Activated B cell treated with CpG ODN at 0.5 μM for 24 hours (primary cell): ENCODE data around the gene ZSCAN5A. TPM values are rescaled to one million over a fixed set of nuclear protein-coding genes. Genes with fewer than 3 reads are reported as not detected.
"Not testable (repeated sequence)": the region's sequence is repeated elsewhere in the genome, so short reads cannot be mapped to it uniquely, and the experiment has no call there.

ENCODE experiments used
- ATAC-seq: fragments of 200-7000 bp; cut with Tn5 transposase; one replicate; pipeline ENCODE4 v1.10.0; 2021; ENCODE audit warnings: low read depth, mild to moderate bottlenecking, moderate library complexity
- CTCF ChIA-PET: fragments of 350-600 bp; sonication (Branson Sonifier 250); formaldehyde crosslinking; loops from one replicate; lab custom pipeline; 2021; ENCODE audit warnings: antibody characterized with exemption; lab: Charles Lee
- POLR2A ChIA-PET: fragments of 350-600 bp; sonication (Branson Sonifier 250); formaldehyde crosslinking; loops from one replicate; lab custom pipeline; 2021; ENCODE audit warnings: antibody characterized with exemption; lab: Charles Lee
- DNase-seq: peaks from one replicate; pipeline ENCODE4 v3.0.0; 2022
- H3K27ac Mint-ChIP-seq: one replicate; pipeline ENCODE4 v1.8.0; 2020; ENCODE audit warnings: mixed read lengths
- H3K27me3 Mint-ChIP-seq: one replicate; pipeline ENCODE4 v1.8.0; 2021; ENCODE audit warnings: mixed read lengths
- H3K36me3 Mint-ChIP-seq: one replicate; pipeline ENCODE4 v1.8.0; 2021; ENCODE audit warnings: low read depth, mixed read lengths
- H3K4me1 Mint-ChIP-seq: one replicate; pipeline ENCODE4 v1.8.0; 2021; ENCODE audit warnings: mixed read lengths
- H3K4me3 Mint-ChIP-seq: one replicate; pipeline ENCODE4 v1.8.0; 2020; ENCODE audit warnings: mild to moderate bottlenecking, mixed read lengths
- H3K9me3 Mint-ChIP-seq: one replicate; pipeline ENCODE4 v1.8.0; 2020; ENCODE audit warnings: mixed read lengths
- CTCF ChIP-seq: fragments of 200-600 bp; IDR thresholded peaks from one replicate; pipeline ENCODE4 v1.8.0; 2022; ENCODE audit warnings: antibody characterized with exemption, mild to moderate bottlenecking
- intact Hi-C: fragments of 100-400 bp; cut with micrococcal nuclease; formaldehyde crosslinking; loops from one replicate; pipeline ENCODE4 v1.15.1; 2024
- total RNA-seq: library from RNA; stranded (reverse); gene quantifications from 2 replicates; pipeline ENCODE4 v1.2.3, GENCODE V29; 2022

ZSCAN5A gene
- total RNA-seq, 1 donor from 2014 or later, result 17.8 TPM

GRCh38 chr19:56269348-56269747 is 45.3 kb downstream of the ZSCAN5A start:
- H3K9me3 Mint-ChIP-seq, result no peaks in the 10 kb centered on the region
- intact Hi-C loops, result no loop called here
- H3K36me3 Mint-ChIP-seq, result no peaks in the 10 kb centered on the region
- DNase-seq (no peak), ATAC-seq (no peak)
- no peak overlapping the region for H3K4me3 Mint-ChIP-seq
- no peak overlapping the region for H3K27ac Mint-ChIP-seq
- H3K27me3 Mint-ChIP-seq, result no peaks in the 10 kb centered on the region
- no peak for TF ChIP-seq CTCF
- ChIA-PET POLR2A (no interaction called here), CTCF (no interaction called here)
- H3K4me1 Mint-ChIP-seq, result no peaks in the 10 kb centered on the region

GRCh38 chr19:56266051-56266450 is 48.6 kb downstream of the ZSCAN5A start:
- no peak for ATAC-seq

GRCh38 chr19:56263319-56263718 is 51.3 kb downstream of the ZSCAN5A start:
- intact Hi-C loops, result no loop called here
- POLR2A ChIA-PET, result no interaction called here
- H3K9me3 Mint-ChIP-seq, result no peaks in the 10 kb centered on the region

More at GRCh38 chr19:56266051-56266450, 48.6 kb downstream of the ZSCAN5A start:
- Mint-ChIP-seq H3K27me3 (no peaks in the 10 kb centered on the region), H3K4me1 (no peaks in the 10 kb centered on the region), H3K27ac (no peak overlapping the region), H3K4me3 (no peak overlapping the region), H3K9me3 (no peaks in the 10 kb centered on the region), H3K36me3 (no peaks in the 10 kb centered on the region)
- intact Hi-C loops, result no loop called here
- DNase-seq, result no peak
- TF ChIP-seq CTCF, result no peak
- CTCF ChIA-PET, result interaction anchor here (3.7 kb wide), 1 partner anchor 13 kb away, joined by 15 read pairs; no protein-coding TSS in a partner anchor
- POLR2A ChIA-PET, result no interaction called here

GRCh38 chr19:56261932-56262331 is 52.7 kb downstream of the ZSCAN5A start:
- H3K27ac Mint-ChIP-seq, POLR2A ChIA-PET: not testable (repeated sequence)

More at GRCh38 chr19:56263319-56263718, 51.3 kb downstream of the ZSCAN5A start:
- Mint-ChIP-seq H3K4me1 (no peaks in the 10 kb centered on the region), H3K4me3 (no peak overlapping the region), H3K27ac (no peak overlapping the region), H3K27me3 (no peaks in the 10 kb centered on the region), H3K36me3 (no peaks in the 10 kb centered on the region)
- no peak for TF ChIP-seq CTCF
- ATAC-seq, result no peak
- no peak for DNase-seq
- CTCF ChIA-PET, result interaction anchor here (0.8 kb wide), 1 partner anchor 10 kb away, joined by 6 read pairs; no protein-coding TSS in a partner anchor

GRCh38 chr19:56261145-56261544 is 53.5 kb downstream of the ZSCAN5A start:
- no peaks in the 10 kb centered on the region for H3K36me3 Mint-ChIP-seq
- POLR2A ChIA-PET, result no interaction called here
- no peak overlapping the region for H3K4me3 Mint-ChIP-seq
- TF ChIP-seq CTCF, result no peak
- DNase-seq (no peak), ATAC-seq (no peak)
- H3K27me3 Mint-ChIP-seq, result no peaks in the 10 kb centered on the region
- no peak overlapping the region for H3K27ac Mint-ChIP-seq
- H3K4me1 Mint-ChIP-seq, result no peaks in the 10 kb centered on the region
- no peaks in the 10 kb centered on the region for H3K9me3 Mint-ChIP-seq
- intact Hi-C loops, result no loop called here
- CTCF ChIA-PET, result interaction anchor here (1.0 kb wide), 1 partner anchor 72 kb away, joined by 4 read pairs; no protein-coding TSS in a partner anchor

More at GRCh38 chr19:56261932-56262331, 52.7 kb downstream of the ZSCAN5A start:
- DNase-seq, H3K9me3 Mint-ChIP-seq, intact Hi-C loops, H3K4me3 Mint-ChIP-seq, H3K27me3 Mint-ChIP-seq, H3K4me1 Mint-ChIP-seq, H3K36me3 Mint-ChIP-seq, ATAC-seq: not testable (repeated sequence)
- CTCF ChIA-PET, result interaction anchor here (1.0 kb wide), 1 partner anchor 71 kb away, joined by 4 read pairs; no protein-coding TSS in a partner anchor

GRCh38 chr19:56258272-56258671 is 56.4 kb downstream of the ZSCAN5A start:
- DNase-seq, result no peak

More at GRCh38 chr19:56258272-56258671, 56.4 kb downstream of the ZSCAN5A start:
- Mint-ChIP-seq H3K4me3 (no peak overlapping the region), H3K4me1 (no peaks in the 10 kb centered on the region), H3K27me3 (no peaks in the 10 kb centered on the region), H3K36me3 (no peaks in the 10 kb centered on the region), H3K9me3 (no peaks in the 10 kb centered on the region), H3K27ac (no peak overlapping the region)
- TF ChIP-seq CTCF, result no peak
- no peak for ATAC-seq
- ChIA-PET POLR2A (no interaction called here), CTCF (no interaction called here)
- intact Hi-C loops, result no loop called here
